DND-41 (cell line): ENCODE measurements around the gene PCDHA2.

ENCODE experiments used
- CTCF ChIP-seq: IDR thresholded peaks from 2 replicates; pipeline ENCODE4 v1.5.1; 2012; ENCODE audit warnings: borderline replicate concordance, low read length, moderate library complexity, mild to moderate bottlenecking; ENCODE audit not compliant: poor library complexity, severe bottlenecking; ENCODE audit errors: extremely low read depth
- EZH2 ChIP-seq: IDR thresholded peaks from 3 replicates; pipeline ENCODE4 v1.6.1; 2012; ENCODE audit warnings: borderline replicate concordance, low read depth, mild to moderate bottlenecking, moderate library complexity, low read length, inconsistent platforms; ENCODE audit not compliant: severe bottlenecking

GRCh38 chr5:140794595-140795258 lies at the start of gene PCDHA2:
- TF ChIP-seq CTCF (peak; percentile 30), EZH2 (no peak)
